Measurements from ENCODE around the gene TEX54. TPM values are rescaled to one million over a fixed set of nuclear protein-coding genes. Genes with fewer than 3 reads are reported as not detected.

TEX54 gene
- total RNA-seq, 1 donor from 2014 or later, result not detected

GRCh38 chr11:62855571-62856332 is 23.1 kb upstream of the TEX54 start:
- Histone ChIP-seq H3K36me3 (ENCODE audit: control insufficient read depth in 3 of 3, insufficient read depth in 3 of 3, low read length in 3 of 3) (peaks cover 26 to 38% (median 30%) of the 10 kb centered on the region in 3 donors), H3K9ac (ENCODE audit: low read depth in 1 of 3, low read length in 3 of 3) (peak overlapping the region; percentile 88 to 93 (median 91)), H3K27me3 (ENCODE audit: control insufficient read depth in 3 of 3, insufficient read depth in 3 of 3, low read length in 3 of 3) (no peaks in the 10 kb centered on the region), H3K4me1 (ENCODE audit: control insufficient read depth in 3 of 3, insufficient read depth in 3 of 3, low read length in 3 of 3) (peaks cover 22 to 38% (median 32%) of the 10 kb centered on the region in 3 donors), H3K9me3 (ENCODE audit: control insufficient read depth in 3 of 3, low read length in 3 of 3) (no peaks in the 10 kb centered on the region), H3K4me3 (ENCODE audit: low read length in 3 of 3) (peak overlapping the region; percentile 86 to 98 (median 96)), H3K27ac (ENCODE audit: low read depth, low read length) (peak overlapping the region; percentile 78)

- H3K27ac ChIP-seq (ENCODE audit: low read depth, low read length), result peak overlapping the region; percentile 78
- H3K36me3 ChIP-seq (ENCODE audit: control insufficient read depth in 3 of 3, insufficient read depth in 3 of 3, low read length in 3 of 3), result peaks cover 26 to 38% (median 30%) of the 10 kb centered on the region in 3 donors
- no peaks in the 10 kb centered on the region for H3K9me3 ChIP-seq (ENCODE audit: control insufficient read depth in 3 of 3, low read length in 3 of 3)
- peak overlapping the region; percentile 86 to 98 (median 96) for H3K4me3 ChIP-seq (ENCODE audit: low read length in 3 of 3)
- peak overlapping the region; percentile 88 to 93 (median 91) for H3K9ac ChIP-seq (ENCODE audit: low read depth in 1 of 3, low read length in 3 of 3)
- no peaks in the 10 kb centered on the region for H3K27me3 ChIP-seq (ENCODE audit: control insufficient read depth in 3 of 3, insufficient read depth in 3 of 3, low read length in 3 of 3)
- peaks cover 22 to 38% (median 32%) of the 10 kb centered on the region in 3 donors for H3K4me1 ChIP-seq (ENCODE audit: control insufficient read depth in 3 of 3, insufficient read depth in 3 of 3, low read length in 3 of 3)
Observed at GRCh38 chr11:62854825-62855570, 22.4 kb upstream of the TEX54 start.

- no peak overlapping the region for H3K27ac ChIP-seq (ENCODE audit: low read depth, low read length)
- H3K27me3 ChIP-seq (ENCODE audit: control insufficient read depth in 3 of 3, insufficient read depth in 3 of 3, low read length in 3 of 3), result no peaks in the 10 kb centered on the region
- peaks cover 26 to 38% (median 30%) of the 10 kb centered on the region in 3 donors for H3K36me3 ChIP-seq (ENCODE audit: control insufficient read depth in 3 of 3, insufficient read depth in 3 of 3, low read length in 3 of 3)
- no peaks in the 10 kb centered on the region for H3K9me3 ChIP-seq (ENCODE audit: control insufficient read depth in 3 of 3, low read length in 3 of 3)
- H3K9ac ChIP-seq (ENCODE audit: low read depth in 1 of 3, low read length in 3 of 3), result peak overlapping the region; percentile 67 to 91 (median 88)
- peaks cover 22 to 38% (median 32%) of the 10 kb centered on the region in 3 donors for H3K4me1 ChIP-seq (ENCODE audit: control insufficient read depth in 3 of 3, insufficient read depth in 3 of 3, low read length in 3 of 3)
- peak overlapping the region; percentile 86 to 98 (median 96) for H3K4me3 ChIP-seq (ENCODE audit: low read length in 3 of 3)
Observed at GRCh38 chr11:62854013-62854824, 21.6 kb upstream of the TEX54 start.

- Histone ChIP-seq H3K27ac (ENCODE audit: low read depth, low read length) (no peak overlapping the region), H3K36me3 (ENCODE audit: control insufficient read depth in 3 of 3, insufficient read depth in 3 of 3, low read length in 3 of 3) (peaks cover 26 to 38% (median 30%) of the 10 kb centered on the region in 3 donors), H3K9me3 (ENCODE audit: control insufficient read depth in 3 of 3, low read length in 3 of 3) (no peaks in the 10 kb centered on the region), H3K9ac (ENCODE audit: low read depth in 1 of 3, low read length in 3 of 3) (peak overlapping the region in 2 of 3 donors; percentile 52 to 91), H3K27me3 (ENCODE audit: control insufficient read depth in 3 of 3, insufficient read depth in 3 of 3, low read length in 3 of 3) (no peaks in the 10 kb centered on the region), H3K4me1 (ENCODE audit: control insufficient read depth in 3 of 3, insufficient read depth in 3 of 3, low read length in 3 of 3) (peaks cover 22 to 38% (median 32%) of the 10 kb centered on the region in 3 donors), H3K4me3 (ENCODE audit: low read length in 3 of 3) (no peak overlapping the region)
Observed at GRCh38 chr11:62853279-62853965, 20.8 kb upstream of the TEX54 start.

- Histone ChIP-seq H3K36me3 (ENCODE audit: control insufficient read depth in 3 of 3, insufficient read depth in 3 of 3, low read length in 3 of 3) (peaks cover 26 to 38% (median 30%) of the 10 kb centered on the region in 3 donors), H3K9me3 (ENCODE audit: control insufficient read depth in 3 of 3, low read length in 3 of 3) (no peaks in the 10 kb centered on the region), H3K4me3 (ENCODE audit: low read length in 3 of 3) (no peak overlapping the region), H3K4me1 (ENCODE audit: control insufficient read depth in 3 of 3, insufficient read depth in 3 of 3, low read length in 3 of 3) (peaks cover 22 to 38% (median 32%) of the 10 kb centered on the region in 3 donors), H3K9ac (ENCODE audit: low read depth in 1 of 3, low read length in 3 of 3) (no peak overlapping the region), H3K27me3 (ENCODE audit: control insufficient read depth in 3 of 3, insufficient read depth in 3 of 3, low read length in 3 of 3) (no peaks in the 10 kb centered on the region), H3K27ac (ENCODE audit: low read depth, low read length) (no peak overlapping the region)
Observed at GRCh38 chr11:62852523-62853188, 20.0 kb upstream of the TEX54 start.

- peaks cover 26 to 38% (median 30%) of the 10 kb centered on the region in 3 donors for H3K36me3 ChIP-seq (ENCODE audit: control insufficient read depth in 3 of 3, insufficient read depth in 3 of 3, low read length in 3 of 3)
Observed at GRCh38 chr11:62851807-62852522, 19.3 kb upstream of the TEX54 start.

GRCh38 chr11:62850911-62851806 is 18.5 kb upstream of the TEX54 start:
- Histone ChIP-seq H3K9ac (ENCODE audit: low read depth in 1 of 3, low read length in 3 of 3) (peak overlapping the region in 1 of 3 donors; percentile 21), H3K27me3 (ENCODE audit: control insufficient read depth in 3 of 3, insufficient read depth in 3 of 3, low read length in 3 of 3) (no peaks in the 10 kb centered on the region), H3K36me3 (ENCODE audit: control insufficient read depth in 3 of 3, insufficient read depth in 3 of 3, low read length in 3 of 3) (peaks cover 26 to 38% (median 30%) of the 10 kb centered on the region in 3 donors), H3K9me3 (ENCODE audit: control insufficient read depth in 3 of 3, low read length in 3 of 3) (no peaks in the 10 kb centered on the region), H3K4me1 (ENCODE audit: control insufficient read depth in 3 of 3, insufficient read depth in 3 of 3, low read length in 3 of 3) (peaks cover 18 to 29% (median 26%) of the 10 kb centered on the region in 3 donors), H3K27ac (ENCODE audit: low read depth, low read length) (no peak overlapping the region), H3K4me3 (ENCODE audit: low read length in 3 of 3) (no peak overlapping the region)

More at GRCh38 chr11:62851807-62852522, 19.3 kb upstream of the TEX54 start:
- Histone ChIP-seq H3K4me3 (ENCODE audit: low read length in 3 of 3) (no peak overlapping the region), H3K4me1 (ENCODE audit: control insufficient read depth in 3 of 3, insufficient read depth in 3 of 3, low read length in 3 of 3) (peaks cover 22 to 37% (median 32%) of the 10 kb centered on the region in 3 donors), H3K9ac (ENCODE audit: low read depth in 1 of 3, low read length in 3 of 3) (no peak overlapping the region), H3K27me3 (ENCODE audit: control insufficient read depth in 3 of 3, insufficient read depth in 3 of 3, low read length in 3 of 3) (no peaks in the 10 kb centered on the region), H3K9me3 (ENCODE audit: control insufficient read depth in 3 of 3, low read length in 3 of 3) (no peaks in the 10 kb centered on the region), H3K27ac (ENCODE audit: low read depth, low read length) (no peak overlapping the region)

GRCh38 chr11:62847767-62848314 is 15.2 kb upstream of the TEX54 start:
- Histone ChIP-seq H3K27me3 (ENCODE audit: control insufficient read depth in 3 of 3, insufficient read depth in 3 of 3, low read length in 3 of 3) (no peaks in the 10 kb centered on the region), H3K36me3 (ENCODE audit: control insufficient read depth in 3 of 3, insufficient read depth in 3 of 3, low read length in 3 of 3) (peaks cover 10 to 16% (median 16%) of the 10 kb centered on the region in 3 donors), H3K27ac (ENCODE audit: low read depth, low read length) (no peak overlapping the region), H3K4me3 (ENCODE audit: low read length in 3 of 3) (no peak overlapping the region), H3K9me3 (ENCODE audit: control insufficient read depth in 3 of 3, low read length in 3 of 3) (no peaks in the 10 kb centered on the region), H3K9ac (ENCODE audit: low read depth in 1 of 3, low read length in 3 of 3) (no peak overlapping the region), H3K4me1 (ENCODE audit: control insufficient read depth in 3 of 3, insufficient read depth in 3 of 3, low read length in 3 of 3) (no peaks in the 10 kb centered on the region)
